HG03575 (cell line): ENCODE data around the gene TBC1D14.

ENCODE experiments used
- ATAC-seq: cut with Tn5 transposase; IDR thresholded peaks from one replicate; pipeline ENCODE4 v1.9.1; 2021; ENCODE audit not compliant: unreplicated experiment, insufficient number of reproducible peaks, low FRiP score; ENCODE audit errors: extremely low read depth

Gene TBC1D14

GRCh38 chr4:7005571-7005970, 95.9 kb downstream of the TBC1D14 start:
- ATAC-seq: no peak

- no peak for ATAC-seq
Measured at GRCh38 chr4:7006411-7006810, 96.8 kb downstream of the TBC1D14 start.

GRCh38 chr4:7007142-7007907, 97.7 kb downstream of the TBC1D14 start:
- no peak for ATAC-seq

- ATAC-seq: no peak
Measured at GRCh38 chr4:7007944-7008343, 98.3 kb downstream of the TBC1D14 start.

- no peak for ATAC-seq
Measured at GRCh38 chr4:7009564-7009963, 99.9 kb downstream of the TBC1D14 start.

- ATAC-seq: no peak
Measured at GRCh38 chr4:7013175-7013574, 103.5 kb downstream of the TBC1D14 start.

GRCh38 chr4:7014815-7015214, 105.2 kb downstream of the TBC1D14 start:
- no peak for ATAC-seq

- no peak for ATAC-seq
Measured at GRCh38 chr4:7015383-7016035, 105.9 kb downstream of the TBC1D14 start.

GRCh38 chr4:7016086-7016485, 106.5 kb downstream of the TBC1D14 start:
- no peak for ATAC-seq

- ATAC-seq: no peak
Measured at GRCh38 chr4:7016512-7016911, 106.9 kb downstream of the TBC1D14 start.

DNA sequence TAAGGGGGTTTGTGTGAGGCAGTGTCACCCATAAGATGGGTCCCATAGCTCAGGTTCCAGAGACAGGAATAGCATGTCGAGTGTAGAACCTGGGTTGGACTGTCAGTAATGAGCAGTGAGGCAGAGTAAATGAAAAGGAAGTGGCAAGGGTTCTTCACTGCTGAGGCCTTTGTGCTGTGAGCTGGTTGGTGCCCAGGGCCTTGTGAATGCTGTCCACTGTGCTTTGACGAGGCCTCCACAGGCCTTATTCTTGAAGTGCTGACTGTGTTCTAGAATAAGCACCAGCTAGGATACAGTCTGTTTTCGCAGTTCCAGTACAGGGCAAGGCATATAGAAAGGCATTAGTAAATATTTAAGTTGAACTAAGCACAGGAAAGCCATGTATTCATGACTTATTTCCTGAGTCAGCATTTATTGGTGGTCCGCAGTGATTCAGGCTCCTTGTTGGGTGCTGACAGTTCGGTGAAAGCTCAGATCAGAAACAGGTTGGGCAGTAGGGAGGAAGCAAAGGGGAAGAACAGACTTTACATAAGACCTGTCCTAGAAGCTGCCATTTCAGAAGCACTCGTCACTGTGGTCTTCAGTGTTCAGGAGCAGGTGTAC, 107.9 kb downstream of the TBC1D14 start:
- ATAC-seq: no peak

- no peak for ATAC-seq
Measured at GRCh38 chr4:7018281-7018680, 108.7 kb downstream of the TBC1D14 start.

DNA sequence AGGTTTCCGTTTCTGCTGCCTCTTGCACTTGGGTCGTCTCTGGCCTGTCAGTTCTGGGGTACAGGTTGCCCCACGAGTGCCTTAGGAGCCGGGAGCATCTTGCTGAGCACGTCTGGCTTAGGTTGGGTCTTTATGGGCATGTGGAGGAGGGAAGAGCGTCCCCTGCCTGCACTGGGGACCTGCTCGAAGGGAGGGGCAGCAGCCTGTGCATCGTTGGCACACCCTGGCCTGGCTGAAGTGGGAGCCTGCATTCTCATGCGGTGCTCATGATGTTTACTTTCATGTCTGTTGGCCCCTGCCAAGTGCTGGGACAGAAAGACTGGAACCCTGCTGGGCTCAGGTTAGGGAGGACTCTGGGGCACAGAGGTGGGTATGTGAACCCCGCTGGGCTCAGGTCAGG, 109.7 kb downstream of the TBC1D14 start:
- no peak for ATAC-seq

DNA sequence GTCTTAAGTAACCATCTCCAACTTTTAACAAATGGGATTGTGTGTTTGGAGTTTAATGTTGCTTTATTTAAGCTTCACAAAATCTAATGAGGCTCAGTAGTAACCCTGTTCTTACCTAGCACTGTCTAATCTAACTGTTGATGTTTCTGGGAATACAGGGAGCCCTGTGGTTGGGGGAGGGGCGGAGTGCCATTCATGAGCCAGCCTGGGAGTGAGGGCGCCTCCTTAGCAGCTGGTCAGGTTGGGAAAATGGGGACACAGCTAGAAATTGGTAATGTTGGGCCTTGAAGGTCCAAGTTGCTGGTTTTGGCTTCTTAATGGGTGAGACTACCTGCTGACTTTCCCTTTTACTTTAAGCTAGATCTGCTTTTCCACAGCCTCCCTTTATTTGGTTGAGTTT, 110.7 kb downstream of the TBC1D14 start:
- ATAC-seq: no peak

GRCh38 chr4:7020856-7021255, 111.2 kb downstream of the TBC1D14 start:
- no peak for ATAC-seq

DNA sequence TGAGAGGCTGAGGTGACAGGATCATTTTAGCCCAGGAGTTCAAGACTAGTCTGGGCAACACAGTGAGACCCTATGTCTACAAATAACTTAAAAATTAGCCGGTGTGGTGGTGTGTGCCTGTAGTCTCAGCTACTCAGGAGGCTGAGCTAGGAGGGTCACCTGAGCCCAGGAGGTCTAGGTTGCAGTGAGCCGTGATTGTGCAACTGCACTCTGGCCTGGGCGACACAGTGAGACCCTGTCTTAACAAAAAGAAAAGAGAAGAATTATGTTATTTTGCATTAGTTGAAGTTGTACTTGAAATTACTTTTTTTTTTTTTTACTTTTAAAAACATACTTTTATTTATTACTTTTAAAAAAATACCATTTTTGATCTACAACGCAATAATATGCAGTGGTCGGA, 111.7 kb downstream of the TBC1D14 start:
- no peak for ATAC-seq

GRCh38 chr4:7021930-7022664, 112.5 kb downstream of the TBC1D14 start:
- ATAC-seq: no peak

DNA sequence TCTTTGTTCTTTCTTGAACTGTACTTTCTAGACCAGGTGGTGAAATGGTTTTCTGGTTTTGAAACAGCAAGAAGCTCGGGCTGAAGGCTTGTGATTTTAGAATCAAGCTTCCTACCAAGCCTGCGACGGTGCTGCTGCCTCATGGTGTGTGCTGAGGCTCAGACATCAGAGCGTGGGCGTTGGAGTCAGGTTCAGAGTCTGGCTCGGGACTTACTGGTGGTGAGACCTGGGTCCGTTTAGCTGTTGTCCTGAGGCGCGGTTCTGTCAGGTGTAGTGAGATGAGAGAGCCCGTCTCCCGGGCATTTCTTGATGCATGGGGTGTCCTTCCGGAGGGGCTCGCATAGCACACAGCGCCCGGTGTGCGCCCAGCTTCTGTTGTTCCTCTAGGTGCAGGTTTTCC, 113.9 kb downstream of the TBC1D14 start:
- ATAC-seq: no peak

DNA sequence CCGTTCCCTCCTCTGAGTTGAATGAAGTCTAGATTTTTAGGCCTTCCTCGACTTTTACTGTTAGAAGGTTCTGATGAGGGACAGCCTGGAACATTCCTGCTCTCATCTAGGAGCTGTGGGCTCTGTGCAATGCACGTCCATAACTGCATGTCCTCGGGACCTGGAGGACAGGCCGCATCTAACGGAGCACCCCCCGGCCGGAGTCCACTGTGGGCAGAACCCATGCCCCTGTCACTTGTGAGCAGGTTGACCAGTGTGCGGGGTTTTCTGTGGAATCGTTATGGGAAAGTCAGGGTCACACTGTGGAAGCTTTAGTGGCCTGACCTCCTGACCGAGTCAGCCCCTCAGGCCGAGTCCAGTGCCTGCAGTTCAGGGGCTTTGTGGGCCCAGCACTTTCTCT, 114.3 kb downstream of the TBC1D14 start:
- no peak for ATAC-seq
